GM13977 (cell line): ENCODE measurements around the gene IRF2.

Experiments used
- DNase-seq: peaks from one replicate; pipeline ENCODE4 v3.0.0; 2012; ENCODE audit warnings: low spot score
- CTCF ChIP-seq: IDR thresholded peaks from 2 replicates; pipeline ENCODE4 v1.5.1; 2012; ENCODE audit warnings: mild to moderate bottlenecking, control low read depth; ENCODE audit not compliant: insufficient read depth; ENCODE audit errors: extremely low read depth, missing control alignments
- in situ Hi-C: fragments of 300-500 bp; cut with MboI; formaldehyde crosslinking; loops from one replicate; pipeline ENCODE4 v1.12.0; 2022; ENCODE audit warnings: low sequenced_read_pairs, low pct_unique_long_range_greater_than_20kb, mixed read lengths, inconsistent platforms; ENCODE audit not compliant: unreplicated experiment

IRF2 gene

GRCh38 chr4:184489771-184490170, 15.4 kb upstream of the IRF2 start:
- in situ Hi-C loops: no loop called here
- DNase-seq: no peak
- no peak for TF ChIP-seq CTCF

GRCh38 chr4:184487503-184487902, 13.2 kb upstream of the IRF2 start:
- no peak for DNase-seq
- no peak for TF ChIP-seq CTCF
- in situ Hi-C loops: no loop called here

GRCh38 chr4:184485279-184485678, 10.9 kb upstream of the IRF2 start:
- TF ChIP-seq CTCF: no peak
- in situ Hi-C loops: no loop called here
- DNase-seq: no peak

GRCh38 chr4:184481544-184481943, 7.2 kb upstream of the IRF2 start:
- no peak for TF ChIP-seq CTCF
- in situ Hi-C loops: no loop called here
- DNase-seq: no peak

- no peak for TF ChIP-seq CTCF
- no peak for DNase-seq
- in situ Hi-C loops: loop anchor here (10.0 kb wide), 1 partner anchor 55 kb away; no protein-coding TSS in a partner anchor
These were observed 5.2 kb upstream of the IRF2 start for GRCh38 chr4:184479516-184479950.

GRCh38 chr4:184477201-184477999, 3.0 kb upstream of the IRF2 start:
- no peak for TF ChIP-seq CTCF
- in situ Hi-C loops: loop anchor here (10.0 kb wide), 1 partner anchor 57 kb away; no protein-coding TSS in a partner anchor
- no peak for DNase-seq

GRCh38 chr4:184476695-184477094, 2.3 kb upstream of the IRF2 start:
- TF ChIP-seq CTCF: no peak
- in situ Hi-C loops: loop anchor here (10.0 kb wide), 1 partner anchor 58 kb away; no protein-coding TSS in a partner anchor
- no peak for DNase-seq
